Measurements from ENCODE around the gene SERPINB12.

SERPINB12 gene

DNA sequence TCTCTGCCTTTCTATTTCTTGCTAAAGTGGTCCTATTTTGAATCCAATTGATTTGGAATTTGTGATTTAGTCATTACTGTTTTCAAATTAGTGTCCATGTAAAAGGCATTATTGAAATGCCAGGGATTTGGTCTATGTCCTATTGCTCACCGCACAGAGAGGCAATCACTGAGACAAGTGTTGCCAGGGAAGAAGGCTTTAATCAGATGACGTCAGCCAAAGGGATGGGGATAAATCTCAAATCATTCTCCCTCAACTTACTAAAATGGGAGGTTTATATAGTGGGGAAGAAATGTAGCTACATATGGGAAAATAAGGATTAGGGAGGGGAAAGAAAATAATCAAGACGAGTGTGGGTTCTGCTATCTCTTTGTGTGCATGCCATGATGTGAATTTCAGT lies 9.6 kb downstream of the SERPINB12 start:
- DNase-seq: no peak

DNA sequence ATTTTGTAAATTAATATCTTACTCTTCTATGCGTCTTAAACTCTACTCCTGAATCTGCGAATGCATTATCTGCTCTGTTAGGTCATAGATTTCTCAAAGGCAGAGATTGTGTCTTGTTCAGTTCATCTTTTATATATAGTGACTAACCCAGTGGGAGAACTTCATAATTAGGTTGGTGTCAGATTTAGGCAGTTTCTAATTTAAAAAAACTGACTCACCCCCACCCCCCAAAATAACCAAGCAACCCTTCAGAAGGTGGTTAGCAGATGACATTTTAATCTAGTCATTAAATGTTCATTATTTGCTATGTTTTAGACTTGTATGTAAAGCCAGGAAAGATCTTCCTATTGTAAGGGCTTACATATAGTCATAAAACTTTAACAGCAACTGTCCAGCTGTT lies 10.4 kb downstream of the SERPINB12 start:
- no peak for DNase-seq

- DNase-seq: no peak
These were observed 10.9 kb downstream of the SERPINB12 start for GRCh38 chr18:63553081-63553480.

DNA sequence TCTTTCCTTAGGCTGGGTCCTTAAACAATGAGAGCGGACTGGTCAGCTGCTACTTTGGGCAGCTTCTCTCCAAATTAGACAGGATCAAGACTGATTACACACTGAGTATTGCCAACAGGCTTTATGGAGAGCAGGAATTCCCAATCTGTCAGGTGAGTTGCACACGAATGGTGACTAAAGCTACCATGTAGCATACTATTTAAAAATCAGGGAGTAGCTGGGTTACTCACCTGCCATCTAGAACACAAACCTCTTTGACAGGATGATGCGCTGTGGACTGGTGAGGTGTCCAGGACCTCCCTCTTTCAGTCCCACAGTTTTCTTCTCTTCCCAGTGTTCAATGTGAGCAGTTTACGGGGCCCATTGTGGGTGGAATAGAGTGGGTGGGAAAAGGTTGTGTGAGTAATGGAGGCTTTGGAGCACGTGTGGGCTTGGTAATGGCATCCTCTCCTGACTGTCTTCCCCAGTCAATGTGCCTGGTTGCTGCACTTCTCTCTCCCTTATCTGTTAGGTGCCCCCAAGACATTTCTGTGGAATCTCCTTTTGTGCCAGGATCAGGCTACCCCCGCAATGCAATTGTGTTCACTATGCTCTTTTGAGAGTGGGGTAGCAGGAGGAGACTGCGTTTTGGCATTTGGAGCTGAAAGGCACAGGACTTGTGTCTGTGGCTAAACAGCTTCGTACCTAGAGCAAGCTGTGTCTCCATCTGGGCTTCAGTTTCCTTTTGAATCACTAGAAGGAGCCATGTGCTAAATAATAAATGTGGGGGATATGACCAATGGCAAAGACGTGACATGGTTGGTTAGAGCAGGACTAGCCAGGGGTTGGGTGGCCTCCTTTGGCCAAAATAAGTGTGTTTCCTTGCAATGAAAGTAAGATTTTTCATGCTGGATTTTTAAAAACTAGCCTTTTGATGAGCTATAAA lies 17.7 kb downstream of the SERPINB12 start:
- no peak for DNase-seq

DNA sequence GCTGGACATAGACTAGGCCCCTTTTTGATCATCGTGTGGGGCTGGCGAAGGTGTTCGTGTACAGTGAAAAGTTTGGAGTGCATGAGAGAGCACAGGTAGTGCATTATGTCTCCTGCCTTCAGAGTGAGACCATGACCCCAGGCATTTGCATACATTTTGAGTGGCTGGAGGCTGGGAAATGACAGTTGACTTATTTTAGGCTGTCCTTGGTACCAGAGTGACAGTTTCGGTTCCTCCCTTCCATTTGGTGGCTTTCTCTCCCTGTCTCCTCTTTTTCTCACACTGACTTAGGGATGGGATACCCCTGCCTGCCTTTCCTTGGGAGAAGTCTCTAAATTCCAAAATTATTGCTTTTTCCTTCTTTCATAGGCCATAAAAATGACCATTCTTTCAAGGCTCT lies 20.1 kb downstream of the SERPINB12 start:
- no peak for DNase-seq

- DNase-seq: no peak
These were observed 21.9 kb downstream of the SERPINB12 start for GRCh38 chr18:63564021-63564420.

DNA sequence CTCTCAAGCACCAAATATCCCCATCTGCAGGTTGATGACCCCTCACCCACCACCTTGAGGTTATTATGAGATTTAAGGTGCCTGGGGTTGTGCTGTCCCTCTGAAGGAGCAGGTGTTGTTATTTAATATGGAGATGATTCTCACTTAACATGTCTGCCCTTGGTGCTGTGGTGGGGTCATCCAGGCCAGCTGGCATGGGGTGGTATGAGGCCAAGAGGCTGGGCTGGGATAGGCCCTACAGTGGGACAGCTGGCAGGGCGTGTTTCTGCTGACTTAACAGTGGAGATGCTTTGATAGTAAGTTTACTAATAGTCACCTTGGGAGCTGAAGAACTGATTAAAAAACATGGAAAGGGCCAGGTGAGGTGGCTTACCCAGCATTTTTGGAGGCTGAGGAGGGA lies 22.4 kb downstream of the SERPINB12 start:
- no peak for DNase-seq

DNA sequence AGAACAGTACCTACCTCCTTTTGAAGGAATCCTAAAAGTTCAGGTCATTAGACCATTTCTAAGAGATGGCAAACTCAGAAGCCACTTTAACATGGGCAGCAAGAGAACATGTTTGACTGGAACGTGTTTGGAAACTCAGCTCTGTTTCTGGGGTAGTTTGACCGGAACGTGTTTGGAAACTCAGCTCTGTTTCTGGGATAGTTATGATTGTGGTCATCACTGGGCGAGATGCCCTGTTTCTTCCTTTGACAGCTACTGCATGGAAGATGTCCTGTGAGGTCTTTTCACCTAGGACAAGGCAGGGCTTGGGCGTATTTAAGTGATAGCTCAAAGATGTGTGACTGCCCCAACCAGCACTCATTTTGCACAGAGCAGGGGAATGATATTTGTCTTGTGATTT lies 25.1 kb downstream of the SERPINB12 start:
- DNase-seq: no peak

- no peak for DNase-seq
These were observed 25.7 kb downstream of the SERPINB12 start for GRCh38 chr18:63567825-63568224.

DNA sequence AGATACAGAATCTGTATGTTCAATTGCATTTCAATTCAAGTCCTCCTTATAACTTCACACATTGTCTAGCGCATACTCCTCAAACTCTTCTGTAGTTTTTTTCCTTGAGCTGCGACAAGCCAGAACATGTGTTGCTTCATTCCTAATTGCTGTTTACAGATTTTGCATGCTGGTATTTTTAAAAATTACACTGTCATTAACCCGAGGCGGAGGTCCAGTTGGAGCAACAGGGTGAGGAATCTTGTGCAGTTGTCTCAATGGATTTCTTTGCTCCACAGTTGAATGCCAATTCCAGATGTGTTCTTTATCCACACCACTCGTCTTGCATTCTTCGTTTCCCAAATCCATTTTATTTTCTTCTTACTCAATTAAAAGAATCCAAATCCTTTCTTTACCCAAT lies 28.6 kb downstream of the SERPINB12 start:
- DNase-seq: no peak

DNA sequence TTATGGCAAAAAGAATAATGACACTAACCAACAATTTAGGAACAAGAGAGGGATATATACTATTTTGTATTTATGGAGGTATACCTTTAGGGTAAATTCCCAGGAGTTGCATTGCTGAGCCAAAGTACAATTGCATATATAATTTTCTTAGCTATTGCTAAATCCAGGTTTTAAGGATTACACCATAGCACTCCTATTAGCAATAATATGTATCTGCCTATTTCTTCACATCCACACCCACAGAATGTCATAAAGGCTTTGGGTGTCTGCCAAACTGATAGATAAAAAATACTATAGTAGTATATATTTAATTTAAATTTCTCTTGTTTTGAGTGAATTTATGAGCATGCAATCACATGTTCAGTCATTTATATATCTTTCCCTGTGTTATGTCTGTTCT lies 33.5 kb downstream of the SERPINB12 start:
- DNase-seq: no peak

- no peak for DNase-seq
These were observed 36.3 kb downstream of the SERPINB12 start for GRCh38 chr18:63578357-63578958.

- no peak for DNase-seq
These were observed 37.4 kb downstream of the SERPINB12 start for GRCh38 chr18:63579616-63580015.

GRCh38 chr18:63585988-63586387 lies 43.8 kb downstream of the SERPINB12 start:
- DNase-seq: no peak

DNA sequence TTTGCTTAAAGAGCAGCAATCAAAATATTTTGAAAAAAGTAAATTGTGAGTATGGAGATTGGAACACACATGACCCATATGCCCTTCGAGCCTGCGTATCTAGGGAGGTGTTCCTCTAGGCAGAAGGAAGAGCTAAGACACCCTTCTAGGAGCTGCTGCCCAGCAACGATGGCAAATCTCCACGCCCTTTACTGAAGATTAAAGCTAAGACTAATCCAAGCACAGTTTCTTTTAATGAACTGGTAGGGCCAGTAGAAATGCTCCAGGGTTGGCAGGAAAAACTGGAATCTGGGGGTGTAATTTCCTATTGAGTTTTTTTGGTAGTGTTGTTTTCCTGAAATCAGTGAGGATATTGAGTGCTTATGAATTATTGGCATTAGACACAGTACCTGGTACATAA lies 44.3 kb downstream of the SERPINB12 start:
- no peak for DNase-seq

- DNase-seq: no peak
These were observed 44.8 kb downstream of the SERPINB12 start, which contains the start of gene SERPINB13 for GRCh38 chr18:63586966-63587365. TSS of gene SERPINB13 (plus strand) at chr18:63587343. CDS start at chr18:63588668, 1,325 bp downstream.

DNA sequence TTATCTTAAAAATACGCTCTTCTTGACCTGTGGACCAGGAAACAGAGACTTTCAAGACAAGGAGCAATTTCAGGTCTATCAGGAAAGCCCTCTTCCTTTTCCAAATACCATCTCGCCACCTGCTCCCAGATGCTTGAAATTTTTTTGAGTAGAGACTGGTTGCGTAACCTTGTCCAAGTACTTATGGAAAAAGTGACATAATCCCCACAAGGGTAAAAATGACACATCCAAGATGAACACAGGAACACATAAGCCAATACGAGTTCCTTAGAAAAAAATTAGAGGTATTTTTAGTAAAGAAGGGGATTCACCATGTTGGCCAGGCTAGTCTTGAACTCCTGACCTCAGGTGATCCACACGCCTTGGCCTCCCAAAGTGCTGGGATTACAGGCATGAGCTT lies 46.7 kb downstream of the SERPINB12 start:
- DNase-seq: no peak

DNA sequence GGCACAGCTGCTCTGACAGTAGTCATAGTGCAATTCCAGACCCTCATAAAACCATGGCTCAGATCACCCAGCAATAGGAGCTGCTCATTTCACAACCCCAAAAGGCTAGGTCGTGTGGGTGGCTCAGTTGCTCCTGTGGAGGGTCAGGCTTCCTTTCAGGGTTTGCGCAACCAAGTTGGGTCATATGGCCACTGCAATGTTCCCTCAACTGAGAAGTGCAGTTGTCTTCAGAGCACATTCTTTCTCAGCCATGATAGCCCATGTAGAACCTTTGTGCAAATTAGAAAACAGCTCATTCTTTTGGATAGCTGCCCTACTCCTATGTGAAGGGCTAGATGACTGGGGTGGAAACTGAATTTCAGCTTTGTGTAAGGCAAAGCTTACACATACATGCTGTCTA lies 48.2 kb downstream of the SERPINB12 start:
- DNase-seq: no peak

GRCh38 chr18:63590966-63591695 lies 49.0 kb downstream of the SERPINB12 start:
- no peak for DNase-seq

- no peak for DNase-seq
These were observed 49.6 kb downstream of the SERPINB12 start for GRCh38 chr18:63591725-63592124.

GRCh38 chr18:63592471-63592870 lies 50.3 kb downstream of the SERPINB12 start:
- no peak for DNase-seq

DNA sequence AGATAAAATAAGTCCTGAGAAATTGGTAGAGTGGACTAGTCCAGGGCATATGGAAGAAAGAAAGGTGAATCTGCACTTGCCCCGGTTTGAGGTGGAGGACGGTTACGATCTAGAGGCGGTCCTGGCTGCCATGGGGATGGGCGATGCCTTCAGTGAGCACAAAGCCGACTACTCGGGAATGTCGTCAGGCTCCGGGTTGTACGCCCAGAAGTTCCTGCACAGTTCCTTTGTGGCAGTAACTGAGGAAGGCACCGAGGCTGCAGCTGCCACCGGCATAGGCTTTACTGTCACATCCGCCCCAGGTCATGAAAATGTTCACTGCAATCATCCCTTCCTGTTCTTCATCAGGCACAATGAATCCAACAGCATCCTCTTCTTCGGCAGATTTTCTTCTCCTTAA lies 54.8 kb downstream of the SERPINB12 start:
- no peak for DNase-seq

DNA sequence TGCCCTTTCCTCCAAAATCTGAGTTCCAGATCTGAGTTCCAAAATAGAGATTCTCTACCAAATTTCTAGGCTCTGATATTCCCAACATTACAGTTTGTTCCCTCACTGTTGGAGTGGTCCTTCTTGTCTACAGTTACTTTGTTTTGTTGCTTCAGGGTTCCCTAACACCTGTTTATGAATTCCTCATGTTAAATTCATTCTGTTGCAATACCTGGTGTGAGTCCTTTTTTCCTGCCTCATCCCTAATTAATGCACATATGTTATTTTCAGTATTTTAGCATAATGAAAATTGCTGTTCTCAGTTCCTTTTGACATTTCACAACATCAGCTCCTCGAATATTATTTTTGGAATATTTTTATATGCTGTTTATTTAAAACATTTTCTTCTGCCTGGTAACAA lies 61.2 kb downstream of the SERPINB12 start:
- DNase-seq: no peak

DNA sequence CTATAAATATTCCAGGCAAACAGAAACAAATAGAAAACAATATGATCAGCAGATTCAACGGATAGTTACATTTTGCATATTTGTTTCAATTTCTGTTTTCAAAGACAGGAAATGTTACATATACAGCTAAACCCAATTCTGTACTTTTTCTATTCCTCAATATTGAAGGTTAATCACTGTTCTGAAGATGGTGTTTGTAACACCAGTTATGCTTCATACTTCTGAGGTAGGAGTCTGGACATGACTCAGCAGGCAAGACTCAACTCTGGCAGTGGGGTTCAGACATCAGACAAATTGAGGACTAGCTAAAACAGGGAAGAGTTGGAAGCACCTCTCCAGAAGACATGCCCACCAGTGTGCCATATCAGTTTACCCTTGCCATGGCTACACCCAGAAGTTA lies 61.6 kb downstream of the SERPINB12 start:
- no peak for DNase-seq
